Lower leg skin (tissue), 3 donors: ENCODE results near the gene GSE1.

Experiments
- POLR2A ChIP-seq, 2 donors: fragments of 450-650 bp; IDR thresholded peaks; one replicate each; pipeline ENCODE4 v1.6.1; 2016 to 2017; ENCODE audit warnings: antibody characterized with exemption in 2 of 2, mild to moderate bottlenecking in 1 of 2, moderate library complexity in 1 of 2
- TF ChIP-seq, protein P1 (sequence below), 3 donors: fragments of 450-650 bp; IDR thresholded peaks; one replicate each; pipeline ENCODE4 v1.5.1; 2016; ENCODE audit warnings: antibody characterized with exemption in 3 of 3, mild to moderate bottlenecking in 3 of 3, moderate library complexity in 2 of 3

DNA sequence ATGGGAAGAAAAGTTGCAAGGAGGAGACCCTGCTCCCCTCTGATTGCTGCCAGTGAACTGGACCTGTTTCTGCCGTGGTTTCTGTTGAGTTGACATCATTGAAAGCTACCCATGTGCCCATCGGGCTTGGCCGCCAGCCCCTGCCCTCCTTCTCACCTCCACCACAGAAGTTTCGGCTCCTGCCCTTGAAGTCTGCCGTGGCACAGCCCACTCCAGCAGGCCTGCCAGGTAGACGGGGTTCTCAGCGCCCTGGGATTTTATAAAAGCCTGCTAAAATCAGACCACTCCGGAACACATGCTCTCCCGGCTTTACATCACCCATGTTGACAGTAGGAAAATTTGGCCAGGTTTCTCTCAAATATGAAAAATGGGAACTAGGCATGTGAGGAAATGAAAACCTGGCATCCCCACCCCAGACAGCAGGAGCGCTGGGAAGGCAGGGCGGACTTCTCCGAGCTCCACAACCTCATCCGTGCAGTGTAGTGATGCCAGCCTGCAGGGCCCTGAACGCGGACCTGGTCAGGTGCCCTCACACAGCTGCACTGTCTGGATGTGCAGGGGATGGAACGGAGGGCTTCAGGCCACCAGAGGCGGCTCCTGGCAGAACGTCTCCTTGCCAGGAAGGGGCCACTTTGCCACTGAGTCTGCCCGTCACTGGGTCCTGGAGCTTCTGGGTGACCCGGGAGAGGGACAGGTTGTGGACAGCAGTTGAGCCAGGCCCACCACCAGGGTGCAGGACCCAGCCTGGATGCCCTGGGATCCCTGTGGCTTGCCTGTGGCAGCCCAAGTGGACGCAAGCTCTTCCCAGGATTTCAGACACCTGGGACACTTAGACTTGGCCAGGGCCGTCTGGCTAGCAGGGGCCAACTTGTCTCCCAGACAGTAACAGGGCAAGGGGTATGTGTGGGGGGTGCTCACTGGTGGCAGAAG, 6.9 kb upstream of the GSE1 start:
- TF ChIP-seq, protein P1, sequence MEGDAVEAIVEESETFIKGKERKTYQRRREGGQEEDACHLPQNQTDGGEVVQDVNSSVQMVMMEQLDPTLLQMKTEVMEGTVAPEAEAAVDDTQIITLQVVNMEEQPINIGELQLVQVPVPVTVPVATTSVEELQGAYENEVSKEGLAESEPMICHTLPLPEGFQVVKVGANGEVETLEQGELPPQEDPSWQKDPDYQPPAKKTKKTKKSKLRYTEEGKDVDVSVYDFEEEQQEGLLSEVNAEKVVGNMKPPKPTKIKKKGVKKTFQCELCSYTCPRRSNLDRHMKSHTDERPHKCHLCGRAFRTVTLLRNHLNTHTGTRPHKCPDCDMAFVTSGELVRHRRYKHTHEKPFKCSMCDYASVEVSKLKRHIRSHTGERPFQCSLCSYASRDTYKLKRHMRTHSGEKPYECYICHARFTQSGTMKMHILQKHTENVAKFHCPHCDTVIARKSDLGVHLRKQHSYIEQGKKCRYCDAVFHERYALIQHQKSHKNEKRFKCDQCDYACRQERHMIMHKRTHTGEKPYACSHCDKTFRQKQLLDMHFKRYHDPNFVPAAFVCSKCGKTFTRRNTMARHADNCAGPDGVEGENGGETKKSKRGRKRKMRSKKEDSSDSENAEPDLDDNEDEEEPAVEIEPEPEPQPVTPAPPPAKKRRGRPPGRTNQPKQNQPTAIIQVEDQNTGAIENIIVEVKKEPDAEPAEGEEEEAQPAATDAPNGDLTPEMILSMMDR (IDR thresholded peaks at IDR 0.05): no peak
- TF ChIP-seq POLR2A (IDR thresholded peaks at IDR 0.05): no peak
